ENCODE data around the gene VPS4A.
"Not testable (repeated sequence)": the region's sequence is repeated elsewhere in the genome, so short reads cannot be mapped to it uniquely, and the experiment has no call there.

VPS4A gene

GRCh38 chr16:69293401-69293800 is 17.7 kb upstream of the VPS4A start:
- no peak for DNase-seq (ENCODE audit: low read depth in 1 of 2, low spot score in 1 of 2)
- TF ChIP-seq GABPA (IDR thresholded peaks at IDR 0.05; ENCODE audit: low read depth) (no peak), POLR2AphosphoS5 (IDR thresholded peaks at IDR 0.05; ENCODE audit: low read depth) (no peak), REST (IDR thresholded peaks at IDR 0.05; ENCODE audit: insufficient replicate concordance, low read depth) (no peak), SPI1 (IDR thresholded peaks at IDR 0.05; ENCODE audit: borderline replicate concordance, low read depth) (no peak)
- TF ChIP-seq, protein P1, sequence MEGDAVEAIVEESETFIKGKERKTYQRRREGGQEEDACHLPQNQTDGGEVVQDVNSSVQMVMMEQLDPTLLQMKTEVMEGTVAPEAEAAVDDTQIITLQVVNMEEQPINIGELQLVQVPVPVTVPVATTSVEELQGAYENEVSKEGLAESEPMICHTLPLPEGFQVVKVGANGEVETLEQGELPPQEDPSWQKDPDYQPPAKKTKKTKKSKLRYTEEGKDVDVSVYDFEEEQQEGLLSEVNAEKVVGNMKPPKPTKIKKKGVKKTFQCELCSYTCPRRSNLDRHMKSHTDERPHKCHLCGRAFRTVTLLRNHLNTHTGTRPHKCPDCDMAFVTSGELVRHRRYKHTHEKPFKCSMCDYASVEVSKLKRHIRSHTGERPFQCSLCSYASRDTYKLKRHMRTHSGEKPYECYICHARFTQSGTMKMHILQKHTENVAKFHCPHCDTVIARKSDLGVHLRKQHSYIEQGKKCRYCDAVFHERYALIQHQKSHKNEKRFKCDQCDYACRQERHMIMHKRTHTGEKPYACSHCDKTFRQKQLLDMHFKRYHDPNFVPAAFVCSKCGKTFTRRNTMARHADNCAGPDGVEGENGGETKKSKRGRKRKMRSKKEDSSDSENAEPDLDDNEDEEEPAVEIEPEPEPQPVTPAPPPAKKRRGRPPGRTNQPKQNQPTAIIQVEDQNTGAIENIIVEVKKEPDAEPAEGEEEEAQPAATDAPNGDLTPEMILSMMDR (IDR thresholded peaks at IDR 0.05; ENCODE audit: insufficient read depth, low read length), result no peak

GRCh38 chr16:69294051-69294450 is 17.1 kb upstream of the VPS4A start:
- Histone ChIP-seq H3K4me3 (replicated peaks; ENCODE audit: insufficient read depth, low read length) (no peak overlapping the region), H3K27ac (replicated peaks) (no peak overlapping the region), H3K27me3 (ENCODE audit: insufficient read depth, poor library complexity, severe bottlenecking) (no peaks in the 10 kb centered on the region)
- TF ChIP-seq GABPA (IDR thresholded peaks at IDR 0.05; ENCODE audit: low read depth), result no peak
- TF ChIP-seq, protein P1 (IDR thresholded peaks at IDR 0.05; ENCODE audit: insufficient read depth, low read length), result no peak
- no peak for TF ChIP-seq POLR2AphosphoS5 (IDR thresholded peaks at IDR 0.05; ENCODE audit: low read depth)
- TF ChIP-seq SPI1 (IDR thresholded peaks at IDR 0.05; ENCODE audit: borderline replicate concordance, low read depth), result no peak
- no peak for TF ChIP-seq REST (IDR thresholded peaks at IDR 0.05; ENCODE audit: insufficient replicate concordance, low read depth)
- no peak for DNase-seq (ENCODE audit: low read depth in 1 of 2, low spot score in 1 of 2)

More at GRCh38 chr16:69293401-69293800, 17.7 kb upstream of the VPS4A start:
- Histone ChIP-seq H3K4me3 (replicated peaks; ENCODE audit: insufficient read depth, low read length) (no peak overlapping the region), H3K27ac (replicated peaks) (no peak overlapping the region), H3K27me3 (ENCODE audit: insufficient read depth, poor library complexity, severe bottlenecking) (no peaks in the 10 kb centered on the region)

GRCh38 chr16:69296771-69297170 is 14.4 kb upstream of the VPS4A start:
- H3K27ac ChIP-seq (replicated peaks); H3K27me3 ChIP-seq (ENCODE audit: insufficient read depth, poor library complexity, severe bottlenecking); H3K4me3 ChIP-seq (replicated peaks; ENCODE audit: insufficient read depth, low read length); DNase-seq (ENCODE audit: low read depth in 1 of 2, low spot score in 1 of 2): not testable (repeated sequence)

DNA sequence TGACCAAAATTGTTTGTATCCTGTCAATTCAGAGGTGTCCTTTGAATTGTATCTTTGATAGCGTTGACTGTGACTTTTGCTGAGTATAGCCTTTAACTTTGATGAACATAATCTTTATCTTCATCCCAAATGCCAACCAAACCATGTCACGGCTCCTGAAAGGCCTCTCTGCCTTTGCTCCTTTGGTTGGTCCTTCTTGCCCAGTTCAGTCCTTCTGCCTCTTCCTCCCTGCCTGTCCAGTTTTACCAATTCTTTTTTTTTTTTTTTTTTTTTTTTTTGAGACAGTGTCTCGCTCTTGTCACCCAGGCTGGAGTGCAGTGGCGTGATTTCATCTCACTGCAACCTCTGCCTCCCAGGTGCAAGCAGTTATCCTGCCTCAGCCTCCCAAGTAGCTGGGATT is 12.9 kb upstream of the VPS4A start:
- no peak for TF ChIP-seq POLR2AphosphoS5 (IDR thresholded peaks at IDR 0.05; ENCODE audit: low read depth)
- no peak for TF ChIP-seq GABPA (IDR thresholded peaks at IDR 0.05; ENCODE audit: low read depth)
- TF ChIP-seq REST (IDR thresholded peaks at IDR 0.05; ENCODE audit: insufficient replicate concordance, low read depth), result no peak
- TF ChIP-seq, protein P1 (IDR thresholded peaks at IDR 0.05; ENCODE audit: insufficient read depth, low read length), result no peak
- TF ChIP-seq SPI1 (IDR thresholded peaks at IDR 0.05; ENCODE audit: borderline replicate concordance, low read depth), result no peak
- Histone ChIP-seq H3K27ac (replicated peaks) (no peak overlapping the region), H3K27me3 (ENCODE audit: insufficient read depth, poor library complexity, severe bottlenecking) (no peaks in the 10 kb centered on the region), H3K4me3 (replicated peaks; ENCODE audit: insufficient read depth, low read length) (no peak overlapping the region)
- no peak for DNase-seq (ENCODE audit: low read depth in 1 of 2, low spot score in 1 of 2)

Data from HL-60 (cell line).